ENCODE data around the gene ACOT9. TPM values are rescaled to one million over a fixed set of nuclear protein-coding genes. Genes with fewer than 3 reads are reported as not detected.

ACOT9 gene
- total RNA-seq, 1 experiment from 2014 or later = 35.1 TPM

DNA sequence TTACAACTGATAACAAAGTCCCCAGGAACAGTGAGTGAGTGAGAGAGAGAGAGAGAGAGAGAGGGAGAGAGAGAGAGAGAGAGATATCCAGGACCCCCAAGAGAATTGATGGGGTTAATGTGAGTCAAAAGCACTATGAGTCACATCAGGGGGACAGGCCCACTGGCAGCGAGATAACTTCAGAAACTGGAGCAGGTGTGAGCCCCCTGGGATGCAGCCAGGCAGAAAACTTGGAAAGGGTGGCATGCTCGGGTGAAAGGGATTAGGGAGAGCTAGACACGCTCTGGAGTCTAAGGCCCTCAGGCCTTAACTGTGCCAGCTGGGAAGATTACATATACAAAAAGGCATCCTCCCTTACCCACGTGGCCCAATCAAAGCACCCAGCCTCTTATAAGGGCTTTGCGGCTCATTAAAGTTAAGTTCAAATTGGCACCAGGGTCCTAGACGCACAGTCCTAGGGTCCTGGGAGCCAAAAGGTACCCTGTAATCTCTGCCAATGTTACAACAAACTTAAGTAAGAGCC lies 841 bp downstream of the ACOT9 start:
- H3K27ac Mint-ChIP-seq (ENCODE audit: unreplicated experiment) = peak overlapping the region; percentile 92
- H3K4me1 ChIP-seq = no peaks in the 10 kb centered on the region
- H3K9me3 ChIP-seq = no peaks in the 10 kb centered on the region
- H3K36me3 Mint-ChIP-seq (ENCODE audit: insufficient read depth, unreplicated experiment) = peaks cover 9% of the 10 kb centered on the region
- H3K36me3 ChIP-seq (ENCODE audit: control insufficient read depth, insufficient read depth, low read length) = no peaks in the 10 kb centered on the region
- ChIA-PET POLR2A (interaction anchor here (1.0 kb wide), 1 partner anchor 41 kb away, joined by 3 read pairs; the partner anchor contains the start of gene SAT1), CTCF (interaction anchor here (2.0 kb wide), 1 partner anchor 159 kb away, joined by 17 read pairs; no protein-coding TSS in a partner anchor)
- no peaks in the 10 kb centered on the region for H3K27me3 Mint-ChIP-seq (ENCODE audit: insufficient read depth, unreplicated experiment)
- H3K4me3 Mint-ChIP-seq (ENCODE audit: unreplicated experiment) = peak overlapping the region; percentile 80
- no peaks in the 10 kb centered on the region for H3K9me3 Mint-ChIP-seq (ENCODE audit: unreplicated experiment)
- BruUV-seq (replicated peaks) = no TSS peak
- H3K4me1 Mint-ChIP-seq (ENCODE audit: low read depth, unreplicated experiment) = peaks cover 6% of the 10 kb centered on the region
- H3K27me3 ChIP-seq (replicated peaks; ENCODE audit: control insufficient read depth, insufficient read depth, low read length) = no peaks in the 10 kb centered on the region
- peak; percentile 12 to 22 for DNase-seq
- H3K4me3 ChIP-seq (ENCODE audit: low read depth, low read length) = peak overlapping the region; percentile 89
- intact Hi-C loops (cut with micrococcal nuclease; ENCODE audit: unreplicated experiment) = loop anchor here (2.0 to 5.0 kb wide), 2 partner anchors 45 to 75 kb away; partner anchors contain the start of gene PRDX4
- TF ChIP-seq, protein P1, sequence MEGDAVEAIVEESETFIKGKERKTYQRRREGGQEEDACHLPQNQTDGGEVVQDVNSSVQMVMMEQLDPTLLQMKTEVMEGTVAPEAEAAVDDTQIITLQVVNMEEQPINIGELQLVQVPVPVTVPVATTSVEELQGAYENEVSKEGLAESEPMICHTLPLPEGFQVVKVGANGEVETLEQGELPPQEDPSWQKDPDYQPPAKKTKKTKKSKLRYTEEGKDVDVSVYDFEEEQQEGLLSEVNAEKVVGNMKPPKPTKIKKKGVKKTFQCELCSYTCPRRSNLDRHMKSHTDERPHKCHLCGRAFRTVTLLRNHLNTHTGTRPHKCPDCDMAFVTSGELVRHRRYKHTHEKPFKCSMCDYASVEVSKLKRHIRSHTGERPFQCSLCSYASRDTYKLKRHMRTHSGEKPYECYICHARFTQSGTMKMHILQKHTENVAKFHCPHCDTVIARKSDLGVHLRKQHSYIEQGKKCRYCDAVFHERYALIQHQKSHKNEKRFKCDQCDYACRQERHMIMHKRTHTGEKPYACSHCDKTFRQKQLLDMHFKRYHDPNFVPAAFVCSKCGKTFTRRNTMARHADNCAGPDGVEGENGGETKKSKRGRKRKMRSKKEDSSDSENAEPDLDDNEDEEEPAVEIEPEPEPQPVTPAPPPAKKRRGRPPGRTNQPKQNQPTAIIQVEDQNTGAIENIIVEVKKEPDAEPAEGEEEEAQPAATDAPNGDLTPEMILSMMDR (IDR thresholded peaks at IDR 0.05; ENCODE audit: insufficient read depth in 1 of 2, low read depth in 1 of 2, low read length in 1 of 2, severe bottlenecking in 1 of 2, unreplicated experiment in 1 of 2) = no peak

DNA sequence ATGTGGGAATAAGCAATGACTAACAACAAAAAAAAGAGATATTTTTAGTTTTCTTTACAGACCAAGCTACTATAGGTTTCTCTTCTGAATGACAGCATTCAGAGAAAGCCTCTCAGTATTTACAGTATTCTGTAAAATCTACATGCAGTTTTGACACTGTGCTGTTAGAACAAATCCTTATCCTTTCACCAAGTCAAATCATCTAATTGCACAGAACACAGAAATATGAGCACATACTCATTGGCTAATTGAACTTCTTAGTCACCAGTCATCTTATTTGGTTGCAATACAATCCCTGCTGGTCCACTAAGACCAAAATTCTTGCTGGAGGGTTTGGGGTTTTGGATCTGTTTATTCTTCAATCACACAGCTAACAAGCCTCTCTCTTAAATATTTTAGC lies 5.7 kb downstream of the ACOT9 start:
- no peak for DNase-seq
- H3K4me1 ChIP-seq = no peaks in the 10 kb centered on the region
- CTCF ChIA-PET = no interaction called here
- POLR2A ChIA-PET = no interaction called here
- H3K4me3 Mint-ChIP-seq (ENCODE audit: unreplicated experiment) = no peak overlapping the region
- peaks cover 6% of the 10 kb centered on the region for H3K4me1 Mint-ChIP-seq (ENCODE audit: low read depth, unreplicated experiment)
- BruUV-seq (replicated peaks) = no TSS peak
- H3K9me3 Mint-ChIP-seq (ENCODE audit: unreplicated experiment) = no peaks in the 10 kb centered on the region
- H3K36me3 Mint-ChIP-seq (ENCODE audit: insufficient read depth, unreplicated experiment) = peaks cover 14% of the 10 kb centered on the region
- no peaks in the 10 kb centered on the region for H3K27me3 ChIP-seq (replicated peaks; ENCODE audit: control insufficient read depth, insufficient read depth, low read length)
- H3K36me3 ChIP-seq (ENCODE audit: control insufficient read depth, insufficient read depth, low read length) = no peaks in the 10 kb centered on the region
- H3K4me3 ChIP-seq (ENCODE audit: low read depth, low read length) = no peak overlapping the region
- no peaks in the 10 kb centered on the region for H3K9me3 ChIP-seq
- no peak overlapping the region for H3K27ac Mint-ChIP-seq (ENCODE audit: unreplicated experiment)
- no peaks in the 10 kb centered on the region for H3K27me3 Mint-ChIP-seq (ENCODE audit: insufficient read depth, unreplicated experiment)
- TF ChIP-seq, protein P1 (IDR thresholded peaks at IDR 0.05; ENCODE audit: insufficient read depth in 1 of 2, low read depth in 1 of 2, low read length in 1 of 2, severe bottlenecking in 1 of 2, unreplicated experiment in 1 of 2) = no peak
- intact Hi-C loops (cut with micrococcal nuclease; ENCODE audit: unreplicated experiment) = no loop called here

DNA sequence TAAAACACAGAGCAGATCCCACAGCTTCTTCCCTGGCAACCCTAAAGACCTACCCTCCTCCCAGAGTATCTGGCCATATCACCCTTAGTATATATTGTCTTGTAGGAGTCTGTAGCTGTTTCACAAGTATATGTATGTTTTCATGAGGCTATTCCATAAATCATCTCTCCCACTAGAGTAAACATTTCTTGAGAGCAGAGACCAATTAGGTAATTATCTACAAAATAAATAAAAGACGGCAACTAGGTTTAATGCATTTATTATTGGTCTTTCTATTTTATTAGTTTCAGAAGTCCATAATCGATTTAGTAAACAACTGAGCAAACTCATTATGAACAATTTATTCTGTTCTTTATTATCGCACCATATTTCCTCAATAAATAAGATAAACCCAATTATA lies 7.0 kb downstream of the ACOT9 start:
- POLR2A ChIA-PET = no interaction called here
- Histone ChIP-seq H3K36me3 (ENCODE audit: control insufficient read depth, insufficient read depth, low read length) (no peaks in the 10 kb centered on the region), H3K27me3 (replicated peaks; ENCODE audit: control insufficient read depth, insufficient read depth, low read length) (no peaks in the 10 kb centered on the region), H3K4me3 (ENCODE audit: low read depth, low read length) (no peak overlapping the region), H3K4me1 (no peaks in the 10 kb centered on the region), H3K9me3 (no peaks in the 10 kb centered on the region)
- no peak for DNase-seq
- H3K9me3 Mint-ChIP-seq (ENCODE audit: unreplicated experiment) = no peaks in the 10 kb centered on the region
- no peaks in the 10 kb centered on the region for H3K4me1 Mint-ChIP-seq (ENCODE audit: low read depth, unreplicated experiment)
- CTCF ChIA-PET = no interaction called here
- no peaks in the 10 kb centered on the region for H3K27me3 Mint-ChIP-seq (ENCODE audit: insufficient read depth, unreplicated experiment)
- TF ChIP-seq, protein P1 (IDR thresholded peaks at IDR 0.05; ENCODE audit: insufficient read depth in 1 of 2, low read depth in 1 of 2, low read length in 1 of 2, severe bottlenecking in 1 of 2, unreplicated experiment in 1 of 2) = no peak
- peaks cover 11% of the 10 kb centered on the region for H3K36me3 Mint-ChIP-seq (ENCODE audit: insufficient read depth, unreplicated experiment)
- H3K27ac Mint-ChIP-seq (ENCODE audit: unreplicated experiment) = no peak overlapping the region
- BruUV-seq (replicated peaks) = no TSS peak
- intact Hi-C loops (cut with micrococcal nuclease; ENCODE audit: unreplicated experiment) = no loop called here
- no peak overlapping the region for H3K4me3 Mint-ChIP-seq (ENCODE audit: unreplicated experiment)

Measured in Caco-2 (cell line).